DND-41 (cell line): ENCODE results near the gene INTS12.

ENCODE experiments used
- ATAC-seq: fragments of 200-7000 bp; cut with Tn5 transposase; 3 replicates; pipeline ENCODE4 v1.9.1; 2021; ENCODE audit warnings: low read depth; ENCODE audit not compliant: insufficient read depth
- DNase-seq: peaks from one replicate; pipeline ENCODE4 v3.0.0-alpha.2; 2020
- H2AFZ ChIP-seq: 2 replicates; pipeline ENCODE4 v1.6.0; 2012; ENCODE audit warnings: low read depth, low read length
- H3K27ac ChIP-seq: 2 replicates; pipeline ENCODE4 v1.5.1; 2012; ENCODE audit warnings: low read length, inconsistent platforms
- H3K27me3 ChIP-seq: fragments of 200-600 bp; sonication (generic); 2 replicates; pipeline ENCODE4 v1.6.0; 2012; ENCODE audit warnings: low read length, mild to moderate bottlenecking, inconsistent platforms; ENCODE audit not compliant: insufficient read depth, poor library complexity
- H3K36me3 ChIP-seq: 2 replicates; pipeline ENCODE4 v1.5.1; 2012; ENCODE audit warnings: low read length, inconsistent platforms; ENCODE audit not compliant: insufficient read depth
- H3K4me1 ChIP-seq: 2 replicates; pipeline ENCODE4 v1.5.1; 2012; ENCODE audit warnings: mild to moderate bottlenecking, low read length; ENCODE audit not compliant: insufficient read depth
- H3K4me2 ChIP-seq: 2 replicates; pipeline ENCODE4 v1.6.0; 2012; ENCODE audit warnings: mild to moderate bottlenecking, moderate library complexity, low read length, inconsistent platforms; ENCODE audit not compliant: insufficient read depth
- H3K4me3 ChIP-seq, 2 experiments: fragments of 200-600 bp in 1 of 2; shearing (Covaris generic) in 1 of 2; 2 replicates each; pipeline ENCODE4 v1.5.1; 2012 to 2016; ENCODE audit warnings: inconsistent platforms in 2 of 2, low read length in 2 of 2, mild to moderate bottlenecking in 2 of 2, low read depth in 1 of 2, moderate library complexity in 1 of 2
- H3K79me2 ChIP-seq: 2 replicates; pipeline ENCODE4 v1.6.0; 2012; ENCODE audit warnings: low read length, inconsistent platforms; ENCODE audit not compliant: insufficient read depth
- H3K9ac ChIP-seq: 2 replicates; pipeline ENCODE4 v1.6.0; 2012; ENCODE audit warnings: low read depth, mild to moderate bottlenecking, inconsistent platforms, low read length, moderate library complexity
- H3K9me3 ChIP-seq: 2 replicates; pipeline ENCODE4 v1.5.1; 2012; ENCODE audit warnings: low read length, moderate library complexity, mild to moderate bottlenecking, inconsistent platforms; ENCODE audit not compliant: insufficient read depth, severe bottlenecking
- H4K20me1 ChIP-seq: 2 replicates; pipeline ENCODE4 v1.6.0; 2012; ENCODE audit warnings: low read length; ENCODE audit not compliant: insufficient read depth
- CTCF ChIP-seq: IDR thresholded peaks from 2 replicates; pipeline ENCODE4 v1.5.1; 2012; ENCODE audit warnings: borderline replicate concordance, low read length, moderate library complexity, mild to moderate bottlenecking; ENCODE audit not compliant: poor library complexity, severe bottlenecking; ENCODE audit errors: extremely low read depth
- EZH2 ChIP-seq: IDR thresholded peaks from 3 replicates; pipeline ENCODE4 v1.6.1; 2012; ENCODE audit warnings: borderline replicate concordance, low read depth, mild to moderate bottlenecking, moderate library complexity, low read length, inconsistent platforms; ENCODE audit not compliant: severe bottlenecking

The INTS12 gene

GRCh38 chr4:105657117-105657765, 51.2 kb downstream of the INTS12 start:
- Histone ChIP-seq H4K20me1 (no peaks in the 10 kb centered on the region), H3K4me1 (no peaks in the 10 kb centered on the region), H3K4me3 (no peak overlapping the region), H3K9ac (no peak overlapping the region), H3K27ac (no peak overlapping the region), H3K4me2 (no peak overlapping the region), H3K9me3 (no peaks in the 10 kb centered on the region), H3K79me2 (no peaks in the 10 kb centered on the region), H3K36me3 (no peaks in the 10 kb centered on the region), H3K27me3 (no peaks in the 10 kb centered on the region), H2AFZ (no peak overlapping the region)
- ATAC-seq (no peak), DNase-seq (no peak)
- TF ChIP-seq EZH2, result no peak
- no peak for TF ChIP-seq CTCF

- Histone ChIP-seq H3K9me3 (no peaks in the 10 kb centered on the region), H4K20me1 (no peaks in the 10 kb centered on the region), H2AFZ (no peak overlapping the region), H3K4me3 (no peak overlapping the region), H3K36me3 (no peaks in the 10 kb centered on the region), H3K27ac (no peak overlapping the region), H3K4me2 (no peak overlapping the region), H3K79me2 (no peaks in the 10 kb centered on the region), H3K27me3 (no peaks in the 10 kb centered on the region), H3K9ac (no peak overlapping the region), H3K4me1 (no peaks in the 10 kb centered on the region)
- DNase-seq (no peak), ATAC-seq (no peak)
- TF ChIP-seq EZH2, result no peak
- no peak for TF ChIP-seq CTCF
Measured at GRCh38 chr4:105652286-105652888, 56.1 kb downstream of the INTS12 start.

GRCh38 chr4:105651884-105652283, 56.6 kb downstream of the INTS12 start:
- Histone ChIP-seq H2AFZ (no peak overlapping the region), H3K27ac (no peak overlapping the region), H3K27me3 (no peaks in the 10 kb centered on the region), H3K4me3 (no peak overlapping the region), H3K79me2 (no peaks in the 10 kb centered on the region), H3K9me3 (no peaks in the 10 kb centered on the region), H4K20me1 (no peaks in the 10 kb centered on the region), H3K4me1 (no peaks in the 10 kb centered on the region), H3K9ac (no peak overlapping the region), H3K4me2 (no peak overlapping the region), H3K36me3 (no peaks in the 10 kb centered on the region)
- DNase-seq (no peak), ATAC-seq (no peak)
- TF ChIP-seq CTCF (no peak), EZH2 (no peak)
